Fibroblast of peridontal ligament (primary cell): ENCODE measurements around the gene SNRK.

Source experiments
- DNase-seq: peaks from one replicate; pipeline ENCODE4 v3.0.0-alpha.2; 2010; ENCODE audit errors: extremely low read depth

SNRK gene

DNA sequence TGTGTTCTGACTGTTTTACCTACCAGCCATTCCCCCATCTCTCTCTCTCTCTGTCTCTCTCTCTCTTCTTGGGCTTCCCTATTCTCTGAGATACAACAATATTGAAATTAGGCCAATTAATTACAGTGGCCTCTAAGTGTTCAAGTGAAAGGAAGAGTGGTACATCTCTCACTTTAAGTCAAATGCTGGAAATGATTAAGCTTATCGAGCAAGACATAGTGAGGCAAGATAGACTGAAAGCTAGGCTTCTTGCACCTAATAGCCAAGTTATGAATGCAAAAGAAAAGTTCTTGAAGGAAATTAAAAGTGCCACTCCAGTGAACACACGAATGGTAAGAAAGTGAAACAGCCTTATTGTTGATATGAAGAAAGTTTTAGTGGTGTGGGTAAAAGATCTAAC is 21.3 kb downstream of the SNRK start:
- DNase-seq = no peak

- no peak for DNase-seq
These were observed 23.3 kb downstream of the SNRK start for GRCh38 chr3:43309372-43310305.

GRCh38 chr3:43316783-43317460 is 30.6 kb downstream of the SNRK start:
- DNase-seq = no peak

- DNase-seq = peak; percentile 39
These were observed 31.3 kb downstream of the SNRK start for GRCh38 chr3:43317461-43318316.

- no peak for DNase-seq
These were observed 33.0 kb downstream of the SNRK start for GRCh38 chr3:43319376-43319775.

- peak; percentile 26 for DNase-seq
These were observed 33.5 kb downstream of the SNRK start for GRCh38 chr3:43319794-43320193.

DNA sequence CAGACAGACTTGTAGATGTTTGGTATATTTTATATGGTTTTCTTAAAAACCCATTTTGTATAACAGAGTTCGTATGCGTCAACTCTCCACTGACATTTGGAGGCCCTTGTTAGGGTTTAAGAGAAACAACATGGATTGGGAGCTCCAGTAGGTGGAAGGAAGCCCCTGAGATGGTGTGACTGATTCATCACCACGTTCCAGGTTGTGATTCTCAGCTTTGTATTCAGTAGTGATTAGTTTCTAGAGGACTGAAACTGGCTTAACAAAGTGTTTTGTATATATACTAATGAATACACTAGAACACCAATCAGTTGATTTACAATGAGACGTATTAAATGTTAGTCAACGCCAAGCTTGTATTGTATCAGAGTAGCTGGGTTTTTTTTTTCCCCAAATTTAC is 33.9 kb downstream of the SNRK start:
- DNase-seq = no peak

- DNase-seq = no peak
These were observed 37.2 kb downstream of the SNRK start for GRCh38 chr3:43323541-43323940.

GRCh38 chr3:43326891-43327581 is 40.7 kb downstream of the SNRK start:
- DNase-seq = peak; percentile 59

- DNase-seq = no peak
These were observed 41.2 kb downstream of the SNRK start for GRCh38 chr3:43327582-43327979.

- no peak for DNase-seq
These were observed 42.3 kb downstream of the SNRK start for GRCh38 chr3:43328653-43329052.

DNA sequence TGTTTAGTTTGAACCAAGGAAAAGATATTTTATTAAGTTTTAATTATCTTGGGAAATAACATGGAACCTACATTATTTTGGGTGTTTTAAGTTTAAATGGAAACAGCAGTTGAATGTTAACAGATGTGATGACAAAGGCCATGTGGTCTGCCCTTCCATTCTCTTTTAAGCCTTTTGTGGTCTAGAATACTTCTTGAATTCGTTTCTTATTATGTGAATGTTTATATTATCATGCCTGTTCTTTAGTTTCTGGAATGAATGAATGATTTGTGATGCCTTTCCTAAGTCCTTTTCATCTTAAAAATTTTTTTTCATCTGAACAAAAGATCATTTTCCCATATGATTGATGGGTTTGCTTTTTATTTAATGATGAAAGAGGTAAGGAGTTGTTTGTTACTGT is 44.6 kb downstream of the SNRK start:
- DNase-seq = peak; percentile 88

- DNase-seq = no peak
These were observed 45.0 kb downstream of the SNRK start for GRCh38 chr3:43331381-43331780.

- DNase-seq = no peak
These were observed 48.6 kb downstream of the SNRK start for GRCh38 chr3:43334976-43335375.

DNA sequence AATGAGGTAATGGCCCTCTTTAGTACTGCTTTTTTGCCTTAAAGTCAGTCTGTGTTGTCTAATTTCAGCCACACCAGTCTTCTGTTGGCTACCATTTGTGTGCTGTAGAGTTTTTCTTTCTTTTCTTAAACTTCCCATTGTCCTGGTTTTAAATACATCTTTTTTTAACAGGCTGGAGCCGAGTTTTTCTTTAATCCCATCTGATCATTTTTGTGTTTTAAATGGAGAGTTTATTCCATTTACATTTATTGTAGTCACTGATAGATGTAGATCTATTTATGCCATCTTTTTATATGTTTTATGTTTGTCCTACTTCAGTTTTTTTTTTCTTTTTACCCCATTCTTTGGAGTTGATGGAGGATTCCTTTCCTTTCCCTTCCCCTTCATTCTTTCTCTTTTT is 49.5 kb downstream of the SNRK start:
- DNase-seq = no peak

DNA sequence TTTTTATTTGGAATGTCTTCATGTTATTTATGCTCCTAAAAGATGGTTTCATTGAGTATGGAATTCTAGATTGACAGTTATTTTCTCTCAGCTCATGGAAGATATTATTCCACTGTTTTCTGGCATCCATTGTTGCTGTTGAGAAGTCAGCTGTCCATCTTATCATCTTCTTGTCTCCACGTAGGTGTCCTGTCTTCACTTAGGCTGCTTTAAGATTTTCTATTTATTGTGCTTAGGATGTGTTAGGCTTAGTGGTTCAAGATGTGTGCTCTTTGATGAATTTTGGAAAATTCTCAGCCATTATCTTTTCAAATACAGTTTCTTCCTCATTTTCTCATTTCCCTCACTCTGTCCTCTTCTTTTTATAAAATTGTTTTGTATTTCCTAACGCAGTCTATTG is 52.0 kb downstream of the SNRK start:
- peak; percentile 21 for DNase-seq

- no peak for DNase-seq
These were observed 54.1 kb downstream of the SNRK start for GRCh38 chr3:43340403-43340802.

DNA sequence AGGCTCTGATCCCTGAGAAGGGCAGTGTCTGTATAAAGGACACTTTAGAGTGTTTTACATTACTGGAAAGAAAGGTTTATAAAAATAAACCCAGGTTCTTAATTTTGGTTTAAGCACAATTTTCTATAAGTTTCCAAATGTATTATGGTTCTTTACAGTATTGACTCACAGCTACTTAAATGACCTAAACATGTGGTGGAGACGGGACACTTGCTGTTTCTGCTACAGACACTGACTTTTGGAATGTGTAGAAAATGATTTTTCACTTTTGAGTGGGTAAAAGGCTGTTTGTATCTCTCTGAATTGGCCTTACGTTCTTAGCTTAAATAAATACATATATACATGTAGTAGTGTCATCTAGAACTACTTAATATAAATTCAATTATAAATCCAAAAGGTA is 55.4 kb downstream of the SNRK start:
- no peak for DNase-seq

- DNase-seq = no peak
These were observed 56.8 kb downstream of the SNRK start for GRCh38 chr3:43343185-43343584.

DNA sequence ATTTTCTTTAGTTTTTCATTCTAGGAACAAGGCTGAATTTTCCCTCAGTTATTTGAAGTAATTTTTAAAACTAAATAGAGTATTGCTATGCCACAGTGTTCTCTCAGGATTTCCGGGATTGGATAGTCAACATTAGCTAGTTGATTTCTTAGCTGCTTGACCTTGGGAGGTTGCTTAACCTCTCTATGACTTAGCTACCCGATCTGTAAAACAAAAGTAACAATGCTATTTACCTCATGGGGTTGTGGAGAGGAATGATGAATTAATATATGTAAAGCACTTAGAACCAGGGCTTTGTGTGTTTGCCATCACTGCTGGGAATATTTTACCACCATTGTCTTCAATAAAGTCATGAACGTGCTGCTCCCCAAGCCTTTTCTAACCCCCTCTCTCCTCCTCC is 57.5 kb downstream of the SNRK start:
- DNase-seq = no peak

GRCh38 chr3:43344520-43344919 is 58.2 kb downstream of the SNRK start:
- no peak for DNase-seq

DNA sequence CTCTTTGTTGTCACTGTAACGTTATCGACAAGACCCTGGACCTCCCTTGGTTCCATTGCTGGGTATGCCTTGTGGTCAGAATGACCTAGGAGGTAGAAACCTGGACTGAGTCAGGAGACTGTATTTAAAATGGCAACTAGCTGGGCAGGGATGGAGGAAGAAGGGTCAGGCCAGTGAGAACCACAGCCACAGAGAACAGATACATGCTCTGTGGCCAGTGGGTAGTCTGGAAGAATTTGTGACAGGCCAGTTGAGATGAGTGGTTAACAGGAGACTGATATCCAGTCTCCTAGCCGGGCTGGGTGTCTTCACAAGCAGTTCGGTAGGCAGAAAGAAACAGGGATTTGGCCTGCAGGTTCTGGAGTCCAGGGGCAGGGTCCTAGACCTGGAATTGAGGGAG is 58.9 kb downstream of the SNRK start:
- DNase-seq = no peak
